Uterus (tissue), 4 donors: ENCODE results near the gene GRIA1. TPM values are rescaled to one million over a fixed set of nuclear protein-coding genes. Genes with fewer than 3 reads are reported as not detected.

Experiments used
- DNase-seq, 2 donors: peaks; one replicate each; pipeline ENCODE4 v3.0.0-alpha.2; 2019 to 2020
- H3K27ac ChIP-seq, 2 donors: fragments of 200-600 bp; sonication (generic); 1 replicate in 1 of 2; 2 replicates in 1 of 2; pipeline ENCODE4 v1.5.1; 2016 to 2018
- H3K27me3 ChIP-seq, 2 donors: fragments of 200-600 bp; sonication (generic); one replicate each; pipeline ENCODE4 v1.5.1; 2018 to 2019; ENCODE audit warnings: control low read depth in 1 of 2
- H3K36me3 ChIP-seq, 2 donors: fragments of 200-600 bp; sonication (generic); one replicate each; pipeline ENCODE4 v1.5.1; 2019; ENCODE audit warnings: control low read depth in 1 of 2
- H3K4me1 ChIP-seq, 2 donors: fragments of 200-600 bp; sonication (generic); one replicate each; pipeline ENCODE4 v1.5.1; 2018 to 2019; ENCODE audit warnings: control low read depth in 1 of 2
- H3K4me3 ChIP-seq, 2 donors: fragments of 200-600 bp; sonication (generic); 1 replicate in 1 of 2; 2 replicates in 1 of 2; pipeline ENCODE4 v1.5.1; 2018 to 2019; ENCODE audit warnings: mild to moderate bottlenecking in 1 of 2
- H3K9me3 ChIP-seq, 2 donors: fragments of 200-600 bp; sonication (generic); one replicate each; pipeline ENCODE4 v1.5.1; 2019; ENCODE audit warnings: control low read depth in 1 of 2
- CTCF ChIP-seq, 4 experiments: fragments of 200-600 bp in 2 of 4; fragments of 450-650 bp in 2 of 4; sonication (generic) in 2 of 4; IDR thresholded peaks; one replicate each; pipeline ENCODE4 v1.5.1; 2016 to 2019; ENCODE audit warnings: antibody characterized with exemption in 4 of 4, mild to moderate bottlenecking in 2 of 4, moderate library complexity in 1 of 4
- POLR2A ChIP-seq, 2 donors: fragments of 450-650 bp; IDR thresholded peaks; one replicate each; pipeline ENCODE4 v1.6.1; 2016; ENCODE audit warnings: antibody characterized with exemption in 2 of 2, mild to moderate bottlenecking in 1 of 2, moderate library complexity in 1 of 2
- intact Hi-C: fragments of 100-400 bp; cut with DNase I; formaldehyde crosslinking; loops from one replicate; pipeline ENCODE4 v1.15.1; 2023; ENCODE audit warnings: low total_unique reads
- total RNA-seq, 4 donors: library from RNA; depleted of rRNA in 3 of 4; stranded (reverse); fragments of >200 nt in 3 of 4; gene quantifications; one replicate each; pipeline versions ENCODE4 v1.1.0 to v1.2.4, GENCODE V29; 2014 to 2023
- donor health status: DM: yes; HTN: yes; CAD: no.

Gene GRIA1
- total RNA-seq, 4 donors from 2014 or later: 0.37 to 24.1 (median 1.5) TPM; not detected in 1

GRCh38 chr5:153467546-153467945, 22.9 kb upstream of the GRIA1 start:
- Histone ChIP-seq H3K27me3 (no peaks in the 10 kb centered on the region), H3K4me3 (no peak overlapping the region)
- intact Hi-C loops: no loop called here

GRCh38 chr5:153469423-153469822, 21.0 kb upstream of the GRIA1 start:
- no peak for DNase-seq
- H3K4me1 ChIP-seq: no peaks in the 10 kb centered on the region

More at GRCh38 chr5:153467546-153467945, 22.9 kb upstream of the GRIA1 start:
- H3K9me3 ChIP-seq: no peaks in the 10 kb centered on the region
- H3K4me1 ChIP-seq: no peaks in the 10 kb centered on the region
- DNase-seq: no peak
- TF ChIP-seq CTCF (IDR thresholded peaks at IDR 0.05) (no peak), POLR2A (IDR thresholded peaks at IDR 0.05) (no peak)
- H3K36me3 ChIP-seq: no peaks in the 10 kb centered on the region
- H3K27ac ChIP-seq: no peak overlapping the region

GRCh38 chr5:153470736-153471135, 19.7 kb upstream of the GRIA1 start:
- no peaks in the 10 kb centered on the region for H3K27me3 ChIP-seq
- H3K27ac ChIP-seq: no peak overlapping the region
- intact Hi-C loops: no loop called here
- H3K4me1 ChIP-seq: no peaks in the 10 kb centered on the region
- no peaks in the 10 kb centered on the region for H3K9me3 ChIP-seq
- H3K4me3 ChIP-seq: no peak overlapping the region
- no peak for TF ChIP-seq CTCF (IDR thresholded peaks at IDR 0.05)
- TF ChIP-seq POLR2A (IDR thresholded peaks at IDR 0.05): no peak
- H3K36me3 ChIP-seq: no peaks in the 10 kb centered on the region
- DNase-seq: no peak

More at GRCh38 chr5:153469423-153469822, 21.0 kb upstream of the GRIA1 start:
- no peaks in the 10 kb centered on the region for H3K9me3 ChIP-seq
- no peaks in the 10 kb centered on the region for H3K36me3 ChIP-seq
- H3K27ac ChIP-seq: no peak overlapping the region
- intact Hi-C loops: no loop called here
- no peaks in the 10 kb centered on the region for H3K27me3 ChIP-seq
- no peak for TF ChIP-seq CTCF (IDR thresholded peaks at IDR 0.05)
- no peak for TF ChIP-seq POLR2A (IDR thresholded peaks at IDR 0.05)
- H3K4me3 ChIP-seq: no peak overlapping the region

- no peaks in the 10 kb centered on the region for H3K4me1 ChIP-seq
- no peak overlapping the region for H3K27ac ChIP-seq
- intact Hi-C loops: no loop called here
- H3K36me3 ChIP-seq: no peaks in the 10 kb centered on the region
- no peak overlapping the region for H3K4me3 ChIP-seq
- no peaks in the 10 kb centered on the region for H3K9me3 ChIP-seq
- TF ChIP-seq POLR2A (IDR thresholded peaks at IDR 0.05) (no peak), CTCF (IDR thresholded peaks at IDR 0.05) (no peak)
- H3K27me3 ChIP-seq: no peaks in the 10 kb centered on the region
- DNase-seq: no peak
Measured at GRCh38 chr5:153476767-153477166, 13.7 kb upstream of the GRIA1 start.

- no peaks in the 10 kb centered on the region for H3K27me3 ChIP-seq
- no peaks in the 10 kb centered on the region for H3K36me3 ChIP-seq
- no peaks in the 10 kb centered on the region for H3K4me1 ChIP-seq
- H3K4me3 ChIP-seq: no peak overlapping the region
- intact Hi-C loops: no loop called here
- no peak for DNase-seq
- H3K9me3 ChIP-seq: no peaks in the 10 kb centered on the region
- H3K27ac ChIP-seq: no peak overlapping the region
- TF ChIP-seq CTCF (IDR thresholded peaks at IDR 0.05) (no peak), POLR2A (IDR thresholded peaks at IDR 0.05) (no peak)
Measured at GRCh38 chr5:153480401-153480800, 10.1 kb upstream of the GRIA1 start.
